OCI-LY7 (cell line): ENCODE data around the gene HOXB5. TPM values are rescaled to one million over a fixed set of nuclear protein-coding genes. Genes with fewer than 3 reads are reported as not detected.

Experiments used
- BruUV-seq: library from RNA; stranded (reverse); fragments of 400-500 nt; replicated peaks from 2 replicates; lab custom pipeline; 2021; lab: Mats Ljungman, UMichigan
- CTCF ChIA-PET: fragments of 300-600 bp; sonication (Branson Sonifier 250); formaldehyde crosslinking; loops from one replicate; lab custom pipeline; 2022; ENCODE audit warnings: antibody characterized with exemption; ENCODE audit not compliant: unreplicated experiment; lab: Charles Lee
- POLR2A ChIA-PET: fragments of 300-600 bp; sonication (Branson Sonifier 250); formaldehyde crosslinking; loops from one replicate; lab custom pipeline; 2022; ENCODE audit warnings: antibody characterized with exemption; lab: Charles Lee
- DNase-seq: peaks from one replicate; pipeline ENCODE4 v3.0.0-alpha.2; 2015; ENCODE audit warnings: low spot score
- H2AFZ ChIP-seq: fragments of 200-600 bp; sonication (generic), shearing (Covaris generic); 2 replicates; pipeline ENCODE4 v1.6.1; 2014; ENCODE audit warnings: mild to moderate bottlenecking, antibody characterized with exemption, low read length, moderate library complexity
- H3K27ac ChIP-seq: fragments of 200-600 bp; sonication (generic); 2 replicates; pipeline ENCODE4 v1.5.1; 2014; ENCODE audit warnings: mixed run types, low read depth, mild to moderate bottlenecking, moderate library complexity, low read length, inconsistent platforms; ENCODE audit not compliant: poor library complexity, severe bottlenecking
- H3K36me3 ChIP-seq: fragments of 200-600 bp; sonication (generic); 2 replicates; pipeline ENCODE4 v1.6.1; 2014; ENCODE audit warnings: mild to moderate bottlenecking, antibody characterized with exemption, low read length, moderate library complexity, mixed read lengths; ENCODE audit not compliant: insufficient read depth
- H3K4me1 ChIP-seq: fragments of 200-600 bp; sonication (generic); 2 replicates; pipeline ENCODE4 v1.5.1; 2014; ENCODE audit warnings: mild to moderate bottlenecking, low read length; ENCODE audit not compliant: insufficient read depth, poor library complexity, severe bottlenecking
- H3K4me2 ChIP-seq: fragments of 200-600 bp; sonication (generic); 2 replicates; pipeline ENCODE4 v1.6.1; 2014; ENCODE audit warnings: mild to moderate bottlenecking, low read length
- H3K4me3 ChIP-seq: fragments of 200-600 bp; sonication (generic); 2 replicates; pipeline ENCODE4 v1.5.1; 2014; ENCODE audit warnings: mild to moderate bottlenecking, low read depth, low read length; ENCODE audit not compliant: poor library complexity, severe bottlenecking
- H3K79me2 ChIP-seq: fragments of 200-600 bp; sonication (generic); 2 replicates; pipeline ENCODE4 v1.6.1; 2016; ENCODE audit warnings: low read depth, mild to moderate bottlenecking, low read length, moderate library complexity, mixed read lengths; ENCODE audit not compliant: insufficient read depth
- H3K9me2 ChIP-seq: fragments of 200-600 bp; sonication (generic); 2 replicates; pipeline ENCODE4 v1.6.1; 2016; ENCODE audit warnings: mild to moderate bottlenecking, low read length, mixed read lengths; ENCODE audit not compliant: insufficient read depth
- H3K9me3 ChIP-seq: fragments of 200-600 bp; sonication (generic); 2 replicates; pipeline ENCODE4 v1.6.1; 2014; ENCODE audit warnings: mild to moderate bottlenecking, mixed run types, low read length, mixed read lengths
- H4K20me1 ChIP-seq: fragments of 200-600 bp; sonication (generic); 2 replicates; pipeline ENCODE4 v1.6.1; 2014; ENCODE audit warnings: mild to moderate bottlenecking, antibody characterized with exemption, low read length, moderate library complexity, mixed read lengths; ENCODE audit not compliant: insufficient read depth
- EZH2phosphoT487 ChIP-seq: fragments of 200-600 bp; sonication (generic); IDR thresholded peaks from 2 replicates; pipeline ENCODE4 v1.6.1; 2018; ENCODE audit warnings: low read depth, borderline replicate concordance, mild to moderate bottlenecking, mixed run types, antibody characterized with exemption, low read length, moderate library complexity, mixed read lengths
- intact Hi-C: fragments of 100-400 bp; cut with micrococcal nuclease; formaldehyde crosslinking; loops from one replicate; pipeline ENCODE4 v1.10.0; 2022; ENCODE audit not compliant: unreplicated experiment
- total RNA-seq, 2 experiments: library from RNA; depleted of rRNA in 1 of 2; stranded (reverse); fragments of >200 nt in 1 of 2; shearing (Covaris generic) in 1 of 2; gene quantifications; 2 replicates each; pipeline ENCODE4 v1.2.3, GENCODE V29; 2014 to 2022
- TF ChIP-seq, protein P1 (sequence below): fragments of 200-600 bp; sonication (generic); conservative IDR thresholded peaks from 2 replicates; pipeline ENCODE4 v1.5.1; 2014; ENCODE audit warnings: mild to moderate bottlenecking, antibody characterized with exemption, low read length, moderate library complexity, mixed read lengths

HOXB5 gene
- total RNA-seq, 2 experiments from 2014 or later: not detected

DNA sequence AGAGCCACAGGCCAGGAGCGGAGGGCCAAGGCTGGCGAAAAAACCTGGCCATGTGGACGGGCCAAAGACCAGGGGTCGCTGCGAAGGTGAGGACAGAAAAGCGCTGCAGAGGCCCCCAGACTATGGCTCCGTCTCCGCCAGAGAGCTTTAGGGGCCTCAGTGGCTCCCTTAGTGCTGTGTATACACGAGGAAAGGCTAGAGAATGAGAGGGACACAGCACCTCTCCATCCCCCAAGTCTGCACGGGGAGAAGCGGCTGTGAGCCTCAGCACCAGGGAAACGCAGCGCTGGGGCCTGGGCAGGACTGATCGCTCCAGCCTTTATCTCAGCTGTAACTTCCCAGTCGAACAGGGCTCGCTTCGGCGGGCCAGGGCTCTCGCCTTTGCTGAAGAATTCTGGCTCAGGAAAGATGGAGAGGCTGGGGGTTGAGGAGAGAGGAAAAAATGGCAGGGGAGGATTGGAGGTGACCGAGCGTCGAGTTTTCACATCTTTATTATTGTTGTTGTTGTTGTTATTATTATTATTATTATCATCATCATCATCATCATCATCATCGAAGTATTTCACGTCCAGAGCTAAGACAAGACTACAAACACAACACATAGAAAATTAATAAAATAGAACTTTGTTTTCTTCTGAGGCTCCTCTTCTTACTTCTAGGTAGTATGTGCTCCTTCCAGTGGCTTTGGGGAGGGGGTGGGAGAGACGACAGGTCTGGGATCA lies 1.9 kb upstream of the HOXB5 start:
- TF ChIP-seq, protein P1, sequence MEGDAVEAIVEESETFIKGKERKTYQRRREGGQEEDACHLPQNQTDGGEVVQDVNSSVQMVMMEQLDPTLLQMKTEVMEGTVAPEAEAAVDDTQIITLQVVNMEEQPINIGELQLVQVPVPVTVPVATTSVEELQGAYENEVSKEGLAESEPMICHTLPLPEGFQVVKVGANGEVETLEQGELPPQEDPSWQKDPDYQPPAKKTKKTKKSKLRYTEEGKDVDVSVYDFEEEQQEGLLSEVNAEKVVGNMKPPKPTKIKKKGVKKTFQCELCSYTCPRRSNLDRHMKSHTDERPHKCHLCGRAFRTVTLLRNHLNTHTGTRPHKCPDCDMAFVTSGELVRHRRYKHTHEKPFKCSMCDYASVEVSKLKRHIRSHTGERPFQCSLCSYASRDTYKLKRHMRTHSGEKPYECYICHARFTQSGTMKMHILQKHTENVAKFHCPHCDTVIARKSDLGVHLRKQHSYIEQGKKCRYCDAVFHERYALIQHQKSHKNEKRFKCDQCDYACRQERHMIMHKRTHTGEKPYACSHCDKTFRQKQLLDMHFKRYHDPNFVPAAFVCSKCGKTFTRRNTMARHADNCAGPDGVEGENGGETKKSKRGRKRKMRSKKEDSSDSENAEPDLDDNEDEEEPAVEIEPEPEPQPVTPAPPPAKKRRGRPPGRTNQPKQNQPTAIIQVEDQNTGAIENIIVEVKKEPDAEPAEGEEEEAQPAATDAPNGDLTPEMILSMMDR: no peak
- no peak for TF ChIP-seq EZH2phosphoT487
- Histone ChIP-seq H3K9me2 (no peaks in the 10 kb centered on the region), H3K79me2 (no peaks in the 10 kb centered on the region), H3K9me3 (no peaks in the 10 kb centered on the region), H3K36me3 (no peaks in the 10 kb centered on the region), H3K4me3 (no peak overlapping the region), H3K4me2 (no peak overlapping the region), H3K4me1 (peaks cover 6% of the 10 kb centered on the region), H4K20me1 (no peaks in the 10 kb centered on the region), H2AFZ (no peak overlapping the region), H3K27ac (no peak overlapping the region)
- intact Hi-C loops: loop anchor here (10.0 kb wide), 1 partner anchor 331 kb away; no protein-coding TSS in a partner anchor
- no peak for DNase-seq
- no TSS peak for BruUV-seq
- CTCF ChIA-PET: no interaction called here
- POLR2A ChIA-PET: no interaction called here

DNA sequence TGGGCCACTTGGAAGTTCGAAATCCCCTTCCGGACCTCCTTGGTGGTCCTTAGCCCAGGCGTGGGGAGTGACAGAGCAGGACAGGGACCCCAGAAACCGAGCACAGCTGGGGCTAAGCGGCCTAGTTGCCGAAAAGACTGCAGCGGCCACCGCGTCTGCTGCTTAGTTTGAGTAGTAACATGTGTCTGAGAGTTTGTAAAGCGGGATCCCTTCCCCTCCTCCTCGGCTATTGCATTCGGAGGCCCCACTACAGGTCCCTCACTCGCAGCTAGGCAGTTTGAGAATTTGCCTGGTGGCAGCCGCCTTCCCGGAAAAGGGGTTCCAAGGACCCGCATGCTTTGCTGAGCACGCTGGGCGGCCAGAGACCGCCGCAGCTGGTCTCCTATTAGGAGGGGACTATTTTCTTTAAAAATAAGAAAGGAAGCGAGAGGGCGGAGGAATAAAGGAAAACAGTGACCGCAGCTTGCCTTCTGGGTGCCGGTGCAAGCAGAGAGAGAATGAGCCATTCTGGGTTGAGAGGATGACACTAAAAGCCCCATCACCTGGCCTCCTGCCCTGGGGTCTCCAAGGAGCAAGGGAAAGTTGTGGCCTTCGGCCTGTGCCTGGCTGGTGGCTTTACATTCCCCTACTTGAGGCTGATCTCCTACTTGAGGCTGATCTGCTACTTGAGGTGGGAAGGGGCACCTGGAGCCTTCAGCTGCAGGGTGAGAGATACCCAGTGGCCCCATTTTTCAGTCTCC lies 1.1 kb upstream of the HOXB5 start:
- intact Hi-C loops: loop anchor here (1.0 to 10.0 kb wide), 2 partner anchors 258 to 330 kb away; no protein-coding TSS in a partner anchor
- Histone ChIP-seq H3K4me1 (peaks cover 6% of the 10 kb centered on the region), H3K4me3 (no peak overlapping the region), H4K20me1 (no peaks in the 10 kb centered on the region), H3K9me2 (no peaks in the 10 kb centered on the region), H3K4me2 (no peak overlapping the region), H3K9me3 (no peaks in the 10 kb centered on the region), H2AFZ (no peak overlapping the region; the same call in 1 of the 2 replicates), H3K36me3 (no peaks in the 10 kb centered on the region), H3K27ac (no peak overlapping the region), H3K79me2 (no peaks in the 10 kb centered on the region)
- CTCF ChIA-PET: no interaction called here
- no TSS peak for BruUV-seq
- TF ChIP-seq, protein P1: no peak
- TF ChIP-seq EZH2phosphoT487: no peak
- POLR2A ChIA-PET: no interaction called here
- no peak for DNase-seq
